ENCODE data around the gene SLC4A3.

DNA sequence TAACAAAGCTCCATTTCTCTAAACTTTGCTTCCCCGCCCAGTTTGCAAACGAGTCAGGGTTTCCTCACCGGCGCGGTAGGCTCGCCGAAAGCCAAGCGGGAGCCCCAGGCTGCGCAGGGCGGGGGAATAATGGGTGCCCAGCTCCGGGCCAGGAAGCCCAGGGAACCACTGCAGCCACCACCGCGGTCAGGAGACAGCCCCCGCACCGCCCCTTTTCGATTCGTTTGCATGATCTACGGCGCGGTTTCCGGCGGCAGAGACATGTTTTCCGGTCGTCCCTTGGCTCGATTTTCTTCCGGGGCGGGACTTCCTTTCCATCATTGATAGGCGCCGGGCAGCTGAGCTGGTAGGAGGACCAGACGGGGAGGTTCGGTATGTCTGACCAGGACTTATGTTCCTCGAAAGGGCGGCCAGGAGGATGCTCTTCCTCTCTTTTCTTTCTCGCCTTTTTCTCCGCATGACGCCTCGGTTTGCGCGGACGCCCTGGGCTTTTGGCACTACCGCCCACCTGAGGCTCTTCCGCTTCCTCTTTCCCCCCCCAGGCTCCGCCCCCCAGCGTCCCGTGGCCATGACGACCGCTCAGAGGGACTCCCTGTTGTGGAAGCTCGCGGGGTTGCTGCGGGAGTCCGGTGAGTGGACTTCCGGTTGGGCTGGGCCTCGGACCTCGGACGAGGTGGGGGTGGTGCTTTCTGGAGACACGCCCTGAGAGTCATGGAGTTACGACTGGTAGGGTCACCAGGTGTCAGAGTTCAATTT, 29.7 kb upstream of the SLC4A3 start, which contains the start of gene STK11IP:
- TF ChIP-seq EZH2 (IDR thresholded peaks at IDR 0.05; ENCODE audit: low read length), result no peak
- TF ChIP-seq, protein P1, sequence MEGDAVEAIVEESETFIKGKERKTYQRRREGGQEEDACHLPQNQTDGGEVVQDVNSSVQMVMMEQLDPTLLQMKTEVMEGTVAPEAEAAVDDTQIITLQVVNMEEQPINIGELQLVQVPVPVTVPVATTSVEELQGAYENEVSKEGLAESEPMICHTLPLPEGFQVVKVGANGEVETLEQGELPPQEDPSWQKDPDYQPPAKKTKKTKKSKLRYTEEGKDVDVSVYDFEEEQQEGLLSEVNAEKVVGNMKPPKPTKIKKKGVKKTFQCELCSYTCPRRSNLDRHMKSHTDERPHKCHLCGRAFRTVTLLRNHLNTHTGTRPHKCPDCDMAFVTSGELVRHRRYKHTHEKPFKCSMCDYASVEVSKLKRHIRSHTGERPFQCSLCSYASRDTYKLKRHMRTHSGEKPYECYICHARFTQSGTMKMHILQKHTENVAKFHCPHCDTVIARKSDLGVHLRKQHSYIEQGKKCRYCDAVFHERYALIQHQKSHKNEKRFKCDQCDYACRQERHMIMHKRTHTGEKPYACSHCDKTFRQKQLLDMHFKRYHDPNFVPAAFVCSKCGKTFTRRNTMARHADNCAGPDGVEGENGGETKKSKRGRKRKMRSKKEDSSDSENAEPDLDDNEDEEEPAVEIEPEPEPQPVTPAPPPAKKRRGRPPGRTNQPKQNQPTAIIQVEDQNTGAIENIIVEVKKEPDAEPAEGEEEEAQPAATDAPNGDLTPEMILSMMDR (optimal IDR thresholded peaks at IDR 0.05 in 1 of 3, IDR thresholded peaks at IDR 0.05 in 1 of 3, conservative IDR thresholded peaks at IDR 0.05 in 1 of 3; ENCODE audit: extremely low read depth in 1 of 3, insufficient read depth in 2 of 3, low read length in 3 of 3), result no peak
